GM13977 (cell line): ENCODE data around the gene KLHL29.
A peak's percentile ranks its signal among the peaks of the same experiment; 100 is the strongest.

Experiments
- DNase-seq: peaks from one replicate; pipeline ENCODE4 v3.0.0; 2012; ENCODE audit warnings: low spot score
- in situ Hi-C: fragments of 300-500 bp; cut with MboI; formaldehyde crosslinking; loops from one replicate; pipeline ENCODE4 v1.12.0; 2022; ENCODE audit warnings: low sequenced_read_pairs, low pct_unique_long_range_greater_than_20kb, mixed read lengths, inconsistent platforms; ENCODE audit not compliant: unreplicated experiment
- TF ChIP-seq, protein P1 (sequence below): IDR thresholded peaks from 2 replicates; pipeline ENCODE4 v1.5.1; 2012; ENCODE audit warnings: mild to moderate bottlenecking, control low read depth; ENCODE audit not compliant: insufficient read depth; ENCODE audit errors: extremely low read depth, missing control alignments

Gene KLHL29

DNA sequence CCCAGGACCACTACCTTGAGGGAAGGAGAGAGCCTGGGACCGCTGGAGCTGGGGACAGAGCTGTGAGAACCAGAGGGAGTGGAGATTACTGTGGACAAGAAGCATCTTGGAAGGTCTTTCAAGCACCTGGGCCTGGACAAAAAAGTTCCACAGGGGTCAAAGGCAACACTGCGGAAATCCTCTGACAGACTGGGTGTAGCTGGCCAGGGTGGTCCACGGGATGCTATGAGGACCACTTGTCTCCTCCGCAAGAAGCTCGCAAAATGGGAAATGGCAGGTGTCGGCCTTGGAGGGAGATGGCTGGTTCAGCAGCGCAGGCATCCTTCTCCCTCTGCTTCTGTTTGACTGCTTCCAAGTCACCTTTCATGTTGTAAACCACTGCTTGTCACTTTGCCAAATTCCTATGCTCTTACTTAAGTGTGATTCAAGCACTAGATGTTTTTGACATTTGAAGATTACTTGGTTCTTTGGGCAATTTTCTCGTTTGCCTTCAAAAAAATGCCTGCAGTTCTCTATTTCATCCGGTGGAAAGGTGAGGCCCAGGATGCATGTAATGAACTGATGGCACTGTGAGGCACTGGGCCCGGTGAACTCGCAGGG lies 27.7 kb downstream of the KLHL29 start:
- in situ Hi-C loops = no loop called here
- TF ChIP-seq, protein P1, sequence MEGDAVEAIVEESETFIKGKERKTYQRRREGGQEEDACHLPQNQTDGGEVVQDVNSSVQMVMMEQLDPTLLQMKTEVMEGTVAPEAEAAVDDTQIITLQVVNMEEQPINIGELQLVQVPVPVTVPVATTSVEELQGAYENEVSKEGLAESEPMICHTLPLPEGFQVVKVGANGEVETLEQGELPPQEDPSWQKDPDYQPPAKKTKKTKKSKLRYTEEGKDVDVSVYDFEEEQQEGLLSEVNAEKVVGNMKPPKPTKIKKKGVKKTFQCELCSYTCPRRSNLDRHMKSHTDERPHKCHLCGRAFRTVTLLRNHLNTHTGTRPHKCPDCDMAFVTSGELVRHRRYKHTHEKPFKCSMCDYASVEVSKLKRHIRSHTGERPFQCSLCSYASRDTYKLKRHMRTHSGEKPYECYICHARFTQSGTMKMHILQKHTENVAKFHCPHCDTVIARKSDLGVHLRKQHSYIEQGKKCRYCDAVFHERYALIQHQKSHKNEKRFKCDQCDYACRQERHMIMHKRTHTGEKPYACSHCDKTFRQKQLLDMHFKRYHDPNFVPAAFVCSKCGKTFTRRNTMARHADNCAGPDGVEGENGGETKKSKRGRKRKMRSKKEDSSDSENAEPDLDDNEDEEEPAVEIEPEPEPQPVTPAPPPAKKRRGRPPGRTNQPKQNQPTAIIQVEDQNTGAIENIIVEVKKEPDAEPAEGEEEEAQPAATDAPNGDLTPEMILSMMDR = no peak
- DNase-seq = no peak

DNA sequence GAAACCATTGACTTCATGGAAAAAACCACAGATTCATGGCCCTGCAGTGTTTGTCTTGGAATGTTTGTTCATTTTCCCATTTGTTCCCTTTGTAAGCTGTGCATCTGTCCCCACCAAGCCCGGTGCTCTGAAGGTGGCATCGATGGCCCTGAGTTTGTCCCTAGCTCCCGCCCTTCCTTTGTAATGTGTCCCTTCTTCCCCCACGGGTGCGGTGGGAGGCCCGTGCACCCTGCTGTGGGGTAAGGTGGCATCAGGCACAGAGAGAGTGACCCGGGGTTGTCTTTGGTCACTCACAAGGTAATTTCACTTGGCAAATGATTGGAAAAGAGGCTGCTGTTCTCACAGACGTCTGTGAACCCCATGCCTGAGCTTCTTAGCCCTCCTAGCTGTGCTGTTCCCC lies 28.7 kb downstream of the KLHL29 start:
- in situ Hi-C loops = no loop called here
- DNase-seq = no peak

DNA sequence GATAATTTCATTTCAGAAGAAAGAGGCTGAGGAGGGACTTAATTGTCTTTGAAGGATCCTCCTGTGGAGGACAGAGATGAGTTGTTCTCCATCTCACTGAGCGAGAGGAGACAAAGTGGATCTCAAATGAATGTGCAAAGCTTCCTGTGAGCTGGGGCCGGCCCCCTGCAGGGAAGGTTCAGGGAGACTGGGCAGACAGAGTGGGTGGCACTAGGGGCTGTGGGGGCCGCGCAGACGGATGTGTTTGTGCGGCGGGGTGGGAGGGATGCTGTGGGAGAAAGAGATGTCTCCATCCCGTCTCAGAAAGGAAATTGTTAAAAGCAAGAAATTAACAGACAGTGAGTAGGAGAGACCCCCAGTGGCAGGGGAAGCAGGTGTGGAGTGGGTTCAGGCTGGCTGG lies 29.1 kb downstream of the KLHL29 start:
- in situ Hi-C loops = no loop called here
- TF ChIP-seq, protein P1 = no peak
- DNase-seq = no peak

More for the DNA sequence above, 28.7 kb downstream of the KLHL29 start:
- TF ChIP-seq, protein P1 = no peak

DNA sequence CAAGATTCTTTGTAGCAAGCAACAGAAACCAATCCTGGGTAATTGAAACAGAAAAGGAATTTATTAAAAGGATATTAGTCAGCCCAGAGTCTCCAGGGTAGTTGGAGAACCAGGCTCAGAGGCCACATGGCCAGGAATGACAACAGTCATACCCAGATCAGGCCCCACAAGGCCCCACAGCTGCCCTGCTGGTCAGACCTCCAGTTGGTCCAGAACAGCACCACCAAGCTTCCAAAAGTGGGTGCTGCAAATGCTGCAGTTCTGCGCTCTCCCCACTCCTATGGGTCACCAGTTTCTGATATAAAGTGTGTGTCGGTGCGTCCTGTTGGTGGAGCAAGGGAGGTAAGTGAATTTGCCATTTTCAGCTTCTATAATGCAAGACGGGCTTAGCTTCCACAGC lies 29.9 kb downstream of the KLHL29 start:
- in situ Hi-C loops = no loop called here
- TF ChIP-seq, protein P1 = peak; percentile 26
- no peak for DNase-seq

DNA sequence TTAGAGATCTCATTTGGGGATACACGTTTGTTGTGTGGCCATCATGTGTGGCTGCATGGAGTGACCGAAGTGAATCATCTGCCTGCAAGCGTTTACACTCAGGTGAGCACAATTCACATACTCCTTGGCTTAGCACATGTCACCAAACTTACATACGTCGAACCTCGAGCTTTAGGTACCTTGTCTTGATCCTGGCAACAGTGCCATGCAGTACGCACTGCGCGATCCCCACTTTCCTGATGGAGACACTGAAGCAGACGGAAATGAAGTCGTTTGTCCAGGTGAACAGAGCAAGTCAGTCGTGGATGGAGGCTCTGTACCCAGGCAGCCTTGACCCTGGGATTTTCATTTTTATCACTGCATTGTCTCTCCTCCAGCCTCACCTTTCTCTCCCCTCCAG lies 32.3 kb downstream of the KLHL29 start:
- TF ChIP-seq, protein P1 = no peak
- in situ Hi-C loops = no loop called here
- DNase-seq = no peak

DNA sequence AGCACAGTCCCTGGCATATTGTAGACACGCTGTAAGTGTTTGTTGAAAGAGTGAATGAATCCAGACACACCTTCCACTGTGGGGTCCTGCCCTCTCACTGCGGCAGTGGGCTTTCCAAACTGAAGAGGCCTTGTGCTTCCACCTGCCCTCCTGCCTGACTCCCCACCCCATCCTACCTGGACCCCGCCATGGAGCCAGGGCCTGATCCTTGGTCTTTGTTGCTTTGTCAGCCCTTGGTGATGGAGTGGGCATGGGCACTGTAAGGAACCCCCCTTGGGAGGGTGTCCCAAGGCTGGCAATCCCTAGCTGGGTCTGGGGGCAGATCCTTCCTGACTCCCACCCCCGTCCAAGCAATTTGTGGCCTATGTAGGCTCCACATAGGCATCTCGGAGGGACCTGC lies 33.1 kb downstream of the KLHL29 start:
- DNase-seq = no peak
- in situ Hi-C loops = no loop called here
- TF ChIP-seq, protein P1 = no peak
